GM18508 (cell line): Measurements from ENCODE around the gene LAMA4.

Source experiments
- ATAC-seq: cut with Tn5 transposase; IDR thresholded peaks from one replicate; pipeline ENCODE4 v1.9.1; 2021; ENCODE audit warnings: moderate number of reproducible peaks; ENCODE audit not compliant: insufficient read depth, unreplicated experiment

Gene LAMA4

GRCh38 chr6:112195166-112195565 lies 59.2 kb downstream of the LAMA4 start:
- ATAC-seq, result no peak

GRCh38 chr6:112194511-112194910 lies 59.9 kb downstream of the LAMA4 start:
- ATAC-seq, result no peak

GRCh38 chr6:112193535-112194051 lies 60.8 kb downstream of the LAMA4 start:
- ATAC-seq, result no peak

- no peak for ATAC-seq
Observed at GRCh38 chr6:112193117-112193516, 61.2 kb downstream of the LAMA4 start.

DNA sequence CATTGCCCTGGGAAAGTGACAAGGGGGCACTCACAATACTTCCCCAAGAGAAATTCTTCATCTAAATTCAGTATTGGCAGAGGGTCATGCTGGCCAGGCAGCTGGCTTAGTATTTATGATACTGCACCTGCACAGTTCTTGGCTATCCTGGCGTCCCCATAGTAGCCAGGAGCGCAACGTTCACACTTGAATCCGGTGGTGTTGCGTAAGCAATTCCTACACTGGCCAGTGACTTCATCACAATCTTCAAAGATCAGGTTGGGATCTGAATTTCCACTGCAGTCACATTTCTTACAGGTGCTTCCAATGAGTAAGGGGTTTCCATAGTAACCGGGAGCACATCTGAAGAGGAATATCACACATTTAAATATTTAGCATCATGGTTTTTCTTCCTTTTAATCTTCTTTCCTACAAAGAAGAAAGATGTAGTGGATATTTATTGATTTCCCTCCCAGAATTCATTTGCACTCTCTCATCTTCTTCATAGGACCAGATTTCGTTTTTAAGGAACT lies 62.8 kb downstream of the LAMA4 start:
- no peak for ATAC-seq

- ATAC-seq, result no peak
Observed at GRCh38 chr6:112190164-112190563, 64.2 kb downstream of the LAMA4 start.

GRCh38 chr6:112189494-112189893 lies 64.9 kb downstream of the LAMA4 start:
- ATAC-seq, result no peak

DNA sequence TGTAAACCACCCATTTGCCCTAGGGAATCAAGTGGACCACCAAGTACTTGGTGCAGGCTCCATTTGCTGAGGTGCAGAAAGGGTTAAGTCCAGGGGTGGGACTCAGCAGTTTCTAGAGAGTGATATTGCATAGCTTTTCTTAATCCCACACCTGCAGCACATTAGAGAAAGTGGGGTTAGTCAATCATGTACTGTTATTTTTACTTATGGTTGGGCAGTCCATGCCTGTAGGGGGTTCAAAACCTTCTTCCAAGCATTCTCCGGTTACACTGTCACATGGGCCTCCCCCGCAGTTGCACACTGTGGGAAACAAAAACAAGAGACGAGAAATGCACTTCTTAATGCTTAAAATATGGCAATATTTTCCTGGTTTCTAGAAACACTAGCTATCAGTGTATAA lies 65.5 kb downstream of the LAMA4 start:
- no peak for ATAC-seq

- ATAC-seq, result no peak
Observed at GRCh38 chr6:112187736-112188135, 66.6 kb downstream of the LAMA4 start.

DNA sequence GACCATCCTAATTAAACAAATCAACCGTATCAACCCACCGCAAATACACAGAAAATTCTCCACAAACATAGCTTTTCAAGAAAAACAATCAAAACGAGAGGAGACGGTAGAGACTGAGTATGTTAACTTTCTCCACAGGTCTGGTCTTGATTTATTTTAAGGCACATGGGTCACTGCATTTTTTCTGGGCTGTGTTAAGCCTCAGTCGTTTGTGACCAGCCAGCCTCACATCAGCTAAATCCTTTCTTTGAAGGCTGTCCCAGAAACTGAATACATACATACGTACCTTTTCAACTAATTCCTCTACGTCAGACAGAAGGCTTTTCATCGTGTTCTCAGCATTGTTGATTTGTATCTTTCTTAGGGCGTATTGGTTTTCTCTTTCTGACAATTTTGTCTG lies 69.4 kb downstream of the LAMA4 start:
- ATAC-seq, result no peak

DNA sequence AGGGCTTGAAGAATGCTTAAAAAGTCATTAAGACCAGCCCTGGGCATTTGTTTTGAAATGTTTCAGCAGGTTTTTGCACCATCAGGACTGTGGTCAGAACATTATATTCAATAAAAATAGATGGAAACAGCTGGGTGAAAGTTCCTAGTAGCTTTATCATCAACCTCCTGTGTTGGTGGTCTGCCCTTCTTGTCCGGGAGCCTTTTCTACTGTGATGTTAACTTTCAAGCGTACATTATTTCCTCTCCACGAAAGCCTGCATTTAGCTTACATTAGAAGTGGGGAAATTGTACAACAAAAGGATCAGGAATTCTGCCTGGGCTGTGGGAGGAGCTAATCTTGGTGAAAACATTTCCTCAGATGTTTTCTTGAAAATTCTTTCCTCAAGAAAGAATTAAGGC lies 71.1 kb downstream of the LAMA4 start:
- ATAC-seq, result no peak

DNA sequence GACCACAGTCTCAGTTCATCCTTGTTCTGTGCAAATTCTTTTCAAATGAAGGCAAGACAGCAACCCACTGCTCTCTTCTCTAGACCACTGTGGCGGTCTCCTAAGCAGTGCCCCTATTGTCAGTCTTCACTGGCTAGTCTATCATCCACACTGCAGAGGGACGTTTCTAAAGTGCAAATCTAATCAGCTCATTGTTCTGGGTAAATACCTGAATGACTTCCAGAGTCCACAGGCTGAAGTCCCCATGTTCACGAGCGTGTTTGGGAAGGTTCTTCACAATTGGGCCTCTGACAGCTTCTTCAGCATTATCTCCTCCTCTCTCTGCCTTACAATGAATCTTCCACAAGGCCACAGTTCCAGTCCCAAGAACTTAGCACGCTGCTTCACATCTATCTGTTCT lies 73.2 kb downstream of the LAMA4 start:
- ATAC-seq, result no peak

GRCh38 chr6:112180095-112180820 lies 74.1 kb downstream of the LAMA4 start:
- ATAC-seq, result peak; percentile 78

GRCh38 chr6:112179631-112180030 lies 74.7 kb downstream of the LAMA4 start:
- no peak for ATAC-seq

DNA sequence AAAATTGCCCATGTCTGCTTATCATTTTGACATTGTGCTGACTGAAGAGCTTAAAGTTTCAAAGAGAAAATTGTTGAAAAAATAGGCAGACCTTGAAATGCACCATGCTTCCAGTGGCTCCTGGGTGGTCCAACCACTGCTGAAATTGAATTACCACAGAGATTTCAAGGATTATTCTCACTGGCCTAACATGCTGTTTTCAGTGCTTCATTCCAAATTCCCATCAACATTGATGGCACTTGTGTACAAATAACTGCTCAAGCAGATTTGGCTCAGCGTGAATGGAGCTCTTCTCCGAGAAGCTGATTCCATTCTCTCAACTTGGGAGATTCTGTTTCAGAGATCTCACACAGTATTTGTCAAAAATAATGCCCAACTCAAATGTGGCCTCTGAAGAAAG lies 75.5 kb downstream of the LAMA4 start:
- ATAC-seq, result no peak

- no peak for ATAC-seq
Observed at GRCh38 chr6:112177092-112177491, 77.3 kb downstream of the LAMA4 start.

DNA sequence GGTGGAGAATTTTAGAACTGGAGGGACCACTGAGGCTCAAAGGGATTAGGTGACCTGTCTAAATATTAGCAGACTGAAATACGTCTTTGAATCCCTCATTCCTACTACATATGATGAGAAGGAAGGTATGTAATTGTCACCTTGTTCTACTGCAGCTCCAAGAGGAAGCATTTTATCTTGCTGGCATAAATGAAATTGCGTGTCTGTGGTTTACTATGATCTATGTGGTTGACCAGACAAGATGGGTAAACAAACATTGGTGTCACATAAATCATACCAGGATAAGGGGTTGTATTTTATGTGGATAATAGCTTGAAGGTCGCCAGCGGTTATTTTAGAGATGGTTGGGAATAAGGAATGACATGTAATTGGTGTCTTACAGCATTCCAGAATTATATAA lies 78.2 kb downstream of the LAMA4 start:
- ATAC-seq, result no peak

GRCh38 chr6:112173221-112173804 lies 81.1 kb downstream of the LAMA4 start:
- no peak for ATAC-seq

DNA sequence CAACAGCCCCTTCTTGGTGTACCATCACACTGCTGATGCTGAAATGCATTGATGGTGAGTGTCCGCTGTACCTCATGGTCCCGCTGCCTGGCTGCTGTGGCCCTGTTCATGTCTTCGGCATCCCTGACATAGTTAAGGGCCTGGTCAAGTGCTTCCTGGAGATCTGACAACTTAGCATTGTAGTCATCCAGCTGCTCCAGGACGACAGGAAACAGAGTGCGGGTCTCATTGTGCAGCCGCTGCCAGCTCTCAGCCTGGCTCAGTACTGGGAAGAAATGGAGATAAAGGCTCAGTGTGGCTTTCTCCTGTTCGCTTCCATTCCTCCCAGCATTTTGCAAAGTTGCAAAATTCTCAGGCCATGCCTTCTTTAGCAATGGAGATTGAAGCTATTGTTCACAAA lies 81.8 kb downstream of the LAMA4 start:
- no peak for ATAC-seq

DNA sequence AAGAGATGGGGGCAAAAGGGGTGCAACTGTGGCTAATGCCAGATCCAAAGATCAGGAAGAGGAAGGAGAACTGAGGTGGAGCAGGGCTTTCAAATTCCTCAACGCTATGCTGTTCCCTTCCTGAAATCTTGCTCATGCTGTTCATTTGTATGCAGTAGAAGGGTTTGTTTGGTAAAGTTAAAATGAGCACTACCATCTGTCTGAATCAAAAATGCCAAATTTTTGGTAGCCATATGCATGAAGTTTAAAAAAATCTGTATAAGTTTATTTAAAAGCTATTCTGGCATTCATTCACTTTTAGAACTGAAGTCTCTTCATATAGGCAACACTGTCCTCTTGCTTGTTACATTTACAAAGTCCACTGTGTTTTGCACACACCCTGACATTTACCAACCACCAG lies 84.8 kb downstream of the LAMA4 start:
- ATAC-seq, result no peak

GRCh38 chr6:112163295-112164257 lies 90.8 kb downstream of the LAMA4 start:
- peak; percentile 93 for ATAC-seq
